Spleen (tissue), 11 donors: Measurements from ENCODE around the gene HOXD11. TPM values are rescaled to one million over a fixed set of nuclear protein-coding genes. Genes with fewer than 3 reads are reported as not detected.

Experiments
- DNase-seq: peaks from one replicate; pipeline ENCODE4 v3.0.0-alpha.2; 2020
- H3K27ac ChIP-seq, 8 donors: fragments of 200-600 bp; sonication (generic) in 7 of 8; 1 replicate in 4 of 8; 2 replicates in 4 of 8; pipeline versions ENCODE4 v1.5.0 to v1.8.0; 2016 to 2021; ENCODE audit warnings: inconsistent platforms in 4 of 8, mild to moderate bottlenecking in 4 of 8, moderate library complexity in 1 of 8
- H3K27me3 ChIP-seq, 7 donors: fragments of 200-600 bp; sonication (generic) in 6 of 7; replicated peaks in 1 of 7; 1 replicate in 4 of 7; 2 replicates in 3 of 7; pipeline versions ENCODE4 v1.5.0 to v1.8.0; 2016 to 2021; ENCODE audit warnings: inconsistent platforms in 3 of 7, mild to moderate bottlenecking in 1 of 7
- H3K36me3 ChIP-seq, 6 donors: fragments of 200-600 bp; sonication (generic) in 5 of 6; 1 replicate in 4 of 6; 2 replicates in 2 of 6; pipeline versions ENCODE4 v1.5.0 to v1.8.0; 2016 to 2021; ENCODE audit warnings: inconsistent platforms in 2 of 6
- H3K4me1 ChIP-seq, 6 donors: fragments of 200-600 bp; sonication (generic) in 5 of 6; 1 replicate in 3 of 6; 2 replicates in 3 of 6; pipeline versions ENCODE4 v1.5.0 to v1.8.0; 2016 to 2021; ENCODE audit warnings: inconsistent platforms in 3 of 6
- H3K4me3 ChIP-seq, 8 donors: fragments of 200-600 bp; sonication (generic) in 7 of 8; 1 replicate in 4 of 8; 2 replicates in 4 of 8; pipeline versions ENCODE4 v1.5.0 to v1.8.0; 2016 to 2021; ENCODE audit warnings: inconsistent platforms in 4 of 8, mild to moderate bottlenecking in 4 of 8, moderate library complexity in 2 of 8
- H3K9me3 ChIP-seq, 8 donors: fragments of 200-600 bp; sonication (generic) in 7 of 8; 1 replicate in 4 of 8; 2 replicates in 4 of 8; pipeline versions ENCODE4 v1.5.0 to v1.8.0; 2016 to 2021; ENCODE audit warnings: inconsistent platforms in 4 of 8
- POLR2A ChIP-seq, 3 donors: fragments of 450-650 bp; IDR thresholded peaks; one replicate each; pipeline ENCODE4 v1.5.1; 2017; ENCODE audit warnings: antibody characterized with exemption in 3 of 3, mild to moderate bottlenecking in 1 of 3
- POLR2AphosphoS5 ChIP-seq, 3 donors: sonication (generic); formaldehyde crosslinking; IDR thresholded peaks; one replicate each; pipeline ENCODE4 v1.5.1; 2017; ENCODE audit warnings: antibody characterized with exemption in 3 of 3
- WGBS, 5 donors: extraction: QIAGEN DNeasy Blood & Tissue Kit in 3 of 5; methylation state at CpG; one replicate each; pipeline versions ENCODE4 v1.1.5 to v1.1.7; 2013 to 2018; 5-methylcytosine and 5-hydroxymethylcytosine counted together
- intact Hi-C: fragments of 100-400 bp; cut with DNase I; formaldehyde crosslinking; loops from one replicate; pipeline ENCODE4 v1.15.0; 2023; ENCODE audit warnings: low total_unique reads
- polyA plus RNA-seq, 3 donors: library from polyadenylated mRNA; stranded (reverse); fragments of 200-250 nt; gene quantifications; one replicate each; pipeline ENCODE4 v1.2.1, GENCODE V29; 2013
- total RNA-seq, 7 donors: library from RNA; depleted of rRNA in 3 of 7; stranded (reverse); fragments of >200 nt in 3 of 7; fragmentation: NEBNext Ultra II Directional in 4 of 7; extraction: Animal tissue kit (Norgen Biotek cat#: 25700) in 4 of 7; gene quantifications; one replicate each; pipeline versions ENCODE4 v1.1.0 to v1.2.1, GENCODE V29; 2016 to 2021
- TF ChIP-seq, protein P1 (sequence below), 11 experiments: fragments of 200-600 bp in 7 of 11; fragments of 450-650 bp in 4 of 11; sonication (generic) in 4 of 11; IDR thresholded peaks in 8 of 11; conservative IDR thresholded peaks in 3 of 11; 1 replicate in 7 of 11; 2 replicates in 4 of 11; pipeline versions ENCODE4 v1.4.0 to v1.8.0; 2016 to 2021; ENCODE audit warnings: antibody characterized with exemption in 11 of 11, inconsistent platforms in 4 of 11, mild to moderate bottlenecking in 1 of 11
- donor health status: healthy with polysubstance abuse.
- donor health status: DM: no; HTN: no; CAD: no; lungs with moderate emphysema.
- donor health status: DM: no; HTN: no; CAD: no.
- donor health status: Bipolar disorder and iron deficiency.
- donor health status: healthy.
- donor health status: DM: no; HTN: no; CAD: no.
- donor health status: DM: yes; HTN: yes; CAD: no.

HOXD11 gene
- total and polyA plus RNA-seq, 10 donors = not detected

DNA sequence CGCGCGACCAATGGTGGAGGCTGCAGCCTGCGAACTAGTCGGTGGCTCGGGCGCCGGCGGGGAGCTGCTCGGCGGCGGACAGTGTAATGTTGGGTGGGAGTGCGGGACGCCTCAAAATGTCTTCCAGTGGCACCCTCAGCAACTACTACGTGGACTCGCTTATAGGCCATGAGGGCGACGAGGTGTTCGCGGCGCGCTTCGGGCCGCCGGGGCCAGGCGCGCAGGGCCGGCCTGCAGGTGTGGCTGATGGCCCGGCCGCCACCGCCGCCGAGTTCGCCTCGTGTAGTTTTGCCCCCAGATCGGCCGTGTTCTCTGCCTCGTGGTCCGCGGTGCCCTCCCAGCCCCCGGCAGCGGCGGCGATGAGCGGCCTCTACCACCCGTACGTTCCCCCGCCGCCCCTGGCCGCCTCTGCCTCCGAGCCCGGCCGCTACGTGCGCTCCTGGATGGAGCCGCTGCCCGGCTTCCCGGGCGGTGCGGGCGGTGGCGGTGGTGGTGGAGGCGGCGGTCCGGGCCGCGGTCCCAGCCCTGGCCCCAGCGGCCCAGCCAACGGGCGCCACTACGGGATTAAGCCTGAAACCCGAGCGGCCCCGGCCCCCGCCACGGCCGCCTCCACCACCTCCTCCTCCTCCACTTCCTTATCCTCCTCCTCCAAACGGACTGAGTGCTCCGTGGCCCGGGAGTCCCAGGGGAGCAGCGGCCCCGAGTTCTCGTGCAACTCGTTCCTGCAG lies 15.8 kb downstream of the HOXD11 start, which contains the start of gene HOXD9:
TSS of gene HOXD9 (plus strand) at position 37 of the 728 bp plus-strand sequence. CDS start at position 87, 50 bp downstream.
- peak within 1 kb of the TSS; percentile 4 to 85 (median 82) for H3K27ac ChIP-seq
- WGBS, 5 donors = 3 to 18% (median 5%) methylated on average over 36 to 84 of the region's 84 CpGs
- H3K4me3 ChIP-seq = peak within 1 kb of the TSS; percentile 26 to 69 (median 43)
- no peaks in the 10 kb centered on the region for H3K9me3 ChIP-seq
- H3K4me1 ChIP-seq = peaks cover 0 to 46% (median 30%) of the 10 kb centered on the region in 6 donors
- peak; percentile 88 for DNase-seq
- H3K27me3 ChIP-seq = peaks cover 8 to 100% (median 94%) of the 10 kb centered on the region in 7 donors
- no peaks in the 10 kb centered on the region for H3K36me3 ChIP-seq
- TF ChIP-seq POLR2AphosphoS5 (IDR thresholded peaks at IDR 0.05) = peak; percentile 60 to 89 (median 80)
- peak in 1 of 3 donors; percentile 52 for TF ChIP-seq POLR2A (IDR thresholded peaks at IDR 0.05)
- TF ChIP-seq, protein P1, sequence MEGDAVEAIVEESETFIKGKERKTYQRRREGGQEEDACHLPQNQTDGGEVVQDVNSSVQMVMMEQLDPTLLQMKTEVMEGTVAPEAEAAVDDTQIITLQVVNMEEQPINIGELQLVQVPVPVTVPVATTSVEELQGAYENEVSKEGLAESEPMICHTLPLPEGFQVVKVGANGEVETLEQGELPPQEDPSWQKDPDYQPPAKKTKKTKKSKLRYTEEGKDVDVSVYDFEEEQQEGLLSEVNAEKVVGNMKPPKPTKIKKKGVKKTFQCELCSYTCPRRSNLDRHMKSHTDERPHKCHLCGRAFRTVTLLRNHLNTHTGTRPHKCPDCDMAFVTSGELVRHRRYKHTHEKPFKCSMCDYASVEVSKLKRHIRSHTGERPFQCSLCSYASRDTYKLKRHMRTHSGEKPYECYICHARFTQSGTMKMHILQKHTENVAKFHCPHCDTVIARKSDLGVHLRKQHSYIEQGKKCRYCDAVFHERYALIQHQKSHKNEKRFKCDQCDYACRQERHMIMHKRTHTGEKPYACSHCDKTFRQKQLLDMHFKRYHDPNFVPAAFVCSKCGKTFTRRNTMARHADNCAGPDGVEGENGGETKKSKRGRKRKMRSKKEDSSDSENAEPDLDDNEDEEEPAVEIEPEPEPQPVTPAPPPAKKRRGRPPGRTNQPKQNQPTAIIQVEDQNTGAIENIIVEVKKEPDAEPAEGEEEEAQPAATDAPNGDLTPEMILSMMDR (IDR thresholded peaks at IDR 0.05 in 8 of 11, conservative IDR thresholded peaks at IDR 0.05 in 3 of 11) = no peak
- intact Hi-C loops = no loop called here

DNA sequence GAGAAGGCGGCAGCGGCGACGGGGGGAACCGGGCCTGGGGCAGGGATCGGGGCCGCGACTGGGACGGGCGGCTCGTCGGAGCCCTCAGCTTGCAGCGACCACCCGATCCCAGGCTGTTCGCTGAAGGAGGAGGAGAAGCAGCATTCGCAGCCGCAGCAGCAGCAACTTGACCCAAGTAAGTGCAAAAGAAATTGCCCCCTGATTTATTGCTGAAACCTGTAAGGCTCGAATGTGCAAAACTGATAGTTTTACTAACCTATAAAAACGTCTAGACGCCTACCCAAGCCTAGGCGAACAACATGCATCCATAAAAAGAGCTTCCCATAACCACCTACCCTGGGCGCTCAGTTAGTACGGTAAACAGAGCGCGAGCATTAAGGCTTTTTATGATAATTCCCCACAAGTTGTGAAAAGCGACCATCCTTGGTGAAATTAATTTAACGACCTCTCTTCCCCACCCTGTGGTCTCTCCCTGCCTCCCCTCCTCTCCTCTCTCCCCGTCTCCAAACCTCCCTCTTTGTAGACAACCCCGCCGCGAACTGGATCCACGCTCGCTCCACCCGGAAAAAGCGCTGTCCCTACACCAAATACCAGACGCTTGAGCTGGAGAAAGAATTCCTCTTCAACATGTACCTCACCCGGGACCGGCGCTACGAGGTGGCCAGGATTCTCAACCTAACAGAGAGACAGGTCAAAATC lies 16.5 kb downstream of the HOXD11 start:
- intact Hi-C loops = no loop called here
- Histone ChIP-seq H3K9me3 (no peaks in the 10 kb centered on the region), H3K4me1 (peaks cover 0 to 54% (median 37%) of the 10 kb centered on the region in 6 donors), H3K4me3 (peak overlapping the region; percentile 26 to 69 (median 43)), H3K27me3 (peaks cover 8 to 100% (median 94%) of the 10 kb centered on the region in 7 donors), H3K36me3 (no peaks in the 10 kb centered on the region), H3K27ac (peak overlapping the region in 7 of 8 donors; percentile 69 to 85 (median 82))
- 5 to 12% (median 7%) methylated on average over 25 to 40 of the region's 40 CpGs for WGBS, 5 donors
- TF ChIP-seq, protein P1 (IDR thresholded peaks at IDR 0.05 in 8 of 11, conservative IDR thresholded peaks at IDR 0.05 in 3 of 11) = no peak
- no peak for TF ChIP-seq POLR2A (IDR thresholded peaks at IDR 0.05)
- TF ChIP-seq POLR2AphosphoS5 (IDR thresholded peaks at IDR 0.05) = no peak
- DNase-seq = peak; percentile 55

DNA sequence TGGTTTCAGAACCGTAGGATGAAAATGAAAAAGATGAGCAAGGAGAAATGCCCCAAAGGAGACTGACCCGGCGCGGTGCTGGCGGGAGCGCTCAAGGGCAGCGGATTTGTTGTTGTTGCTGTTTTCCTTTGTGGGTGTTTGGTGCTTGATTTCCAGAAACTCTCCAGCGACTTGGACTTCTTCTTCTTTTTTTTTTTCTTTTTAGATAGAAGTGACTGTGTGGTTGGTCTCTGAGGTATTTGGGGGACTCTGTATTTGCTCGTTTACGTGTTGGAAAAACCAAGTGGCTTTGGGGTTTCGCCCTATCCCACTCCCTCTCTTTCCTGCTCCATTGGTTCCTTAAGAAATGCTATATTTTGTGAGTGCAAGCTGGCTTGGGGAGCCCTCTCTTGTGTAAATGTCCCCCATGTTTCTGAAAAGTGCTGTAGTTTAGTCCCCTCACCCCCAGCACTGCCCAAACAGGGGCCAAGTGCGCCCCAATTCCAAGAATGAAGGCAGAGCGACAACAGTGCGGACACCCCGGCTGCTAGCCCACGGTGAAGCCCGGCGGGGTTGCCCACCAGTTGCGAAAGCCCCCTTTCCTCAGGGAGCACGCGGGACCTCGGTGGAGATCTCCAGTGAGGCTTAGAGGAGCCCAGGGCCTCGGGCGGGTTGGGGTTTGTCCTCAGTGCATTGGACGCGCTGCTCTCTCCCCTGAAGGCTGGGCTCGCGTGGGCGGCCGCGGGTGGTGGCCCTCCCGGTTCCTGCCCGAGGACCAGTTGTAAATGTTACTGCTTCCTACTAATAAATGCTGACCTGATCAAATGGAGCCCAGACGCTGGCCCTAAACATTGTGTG lies 17.2 kb downstream of the HOXD11 start:
- H3K27me3 ChIP-seq = peaks cover 8 to 100% (median 94%) of the 10 kb centered on the region in 7 donors
- H3K9me3 ChIP-seq = no peaks in the 10 kb centered on the region
- peak overlapping the region in 5 of 8 donors; percentile 39 to 69 (median 46) for H3K4me3 ChIP-seq
- no peak for TF ChIP-seq POLR2AphosphoS5 (IDR thresholded peaks at IDR 0.05)
- no peak for TF ChIP-seq POLR2A (IDR thresholded peaks at IDR 0.05)
- TF ChIP-seq, protein P1 (IDR thresholded peaks at IDR 0.05 in 8 of 11, conservative IDR thresholded peaks at IDR 0.05 in 3 of 11) = no peak
- peaks cover 0 to 61% (median 39%) of the 10 kb centered on the region in 6 donors for H3K4me1 ChIP-seq
- no peaks in the 10 kb centered on the region for H3K36me3 ChIP-seq
- 17 to 34% (median 22%) methylated on average over 28 to 34 of the region's 34 CpGs for WGBS, 5 donors
- intact Hi-C loops = no loop called here
- peak overlapping the region in 6 of 8 donors; percentile 21 to 85 (median 80) for H3K27ac ChIP-seq
- DNase-seq = peak; percentile 69
